Kidney (tissue), 14 donors: ENCODE results near the gene POU2F1. TPM values are rescaled to one million over a fixed set of nuclear protein-coding genes. Genes with fewer than 3 reads are reported as not detected.

Experiments
- DNase-seq, 5 donors: peaks; one replicate each; pipeline ENCODE4 v3.0.0-alpha.2; 2013 to 2020
- FAIRE-seq: peaks from 2 replicates; lab custom pipeline; 2012; peaks lifted over from hg19 to GRCh38; lab: Jason Lieb, UNC
- H3K27ac ChIP-seq, 2 donors: one replicate each; pipeline ENCODE4 v1.7.0; 2013; ENCODE audit warnings: low read depth in 2 of 2, low read length in 2 of 2, inconsistent platforms in 1 of 2
- H3K27me3 ChIP-seq: one replicate; pipeline ENCODE4 v1.7.1; 2013; ENCODE audit warnings: low read length, inconsistent platforms; ENCODE audit not compliant: control insufficient read depth, insufficient read depth
- H3K36me3 ChIP-seq, 3 donors: one replicate each; pipeline versions ENCODE4 v1.7.0 to v1.7.1; 2013; ENCODE audit warnings: low read length in 3 of 3, control low read depth in 1 of 3, inconsistent platforms in 1 of 3; ENCODE audit not compliant: insufficient read depth in 3 of 3, control insufficient read depth in 2 of 3
- H3K4me1 ChIP-seq, 3 donors: one replicate each; pipeline versions ENCODE4 v1.7.0 to v1.7.1; 2013; ENCODE audit warnings: low read length in 3 of 3, inconsistent platforms in 1 of 3, low read depth in 1 of 3; ENCODE audit not compliant: control insufficient read depth in 2 of 3, insufficient read depth in 2 of 3
- H3K4me3 ChIP-seq, 3 donors: one replicate each; pipeline versions ENCODE4 v1.7.0 to v1.8.1; 2013; ENCODE audit warnings: low read length in 3 of 3, control low read depth in 1 of 3, inconsistent platforms in 1 of 3
- H3K9ac ChIP-seq, 3 donors: one replicate each; pipeline versions ENCODE4 v1.7.0 to v1.7.1; 2013; ENCODE audit warnings: low read length in 3 of 3, control low read depth in 1 of 3, inconsistent platforms in 1 of 3
- H3K9me3 ChIP-seq, 3 donors: one replicate each; pipeline versions ENCODE4 v1.7.0 to v1.7.1; 2013; ENCODE audit warnings: low read length in 3 of 3, control low read depth in 1 of 3, inconsistent platforms in 1 of 3; ENCODE audit not compliant: control insufficient read depth in 2 of 3, insufficient read depth in 1 of 3
- CTCF ChIP-seq: IDR thresholded peaks from 3 replicates; pipeline ENCODE4 v1.5.1; 2012; ENCODE audit warnings: mild to moderate bottlenecking, moderate library complexity, borderline replicate concordance; ENCODE audit not compliant: insufficient read depth; ENCODE audit errors: extremely low read depth
- intact Hi-C: fragments of 100-400 bp; cut with DNase I; formaldehyde crosslinking; loops from one replicate; pipeline ENCODE4 v1.11.1; 2022
- polyA plus RNA-seq: library from polyadenylated mRNA; stranded (reverse); fragments of 350-450 nt; fragmentation: Illumina TruSeq; extraction: RNeasy Lipid Tissue Mini Kit (QIAGEN cat#74804); gene quantifications from one replicate; pipeline ENCODE4 v1.2.3, GENCODE V29; 2014; ENCODE audit warnings: low read depth, low replicate concordance; ENCODE audit not compliant: insufficient read depth
- total RNA-seq: library from RNA; stranded (reverse); fragmentation: NEBNext Ultra II Directional; extraction: Animal tissue kit (Norgen Biotek cat#: 25700); gene quantifications from one replicate; pipeline ENCODE4 v1.2.1, GENCODE V29; 2021
- donor health status: control.
- donor health status: control.
- donor health status: control.
- donor health status: control.
- donor health status: control.
- donor health status: DM: yes; HTN: yes; CAD: no.
- donor health status: Normal renal cell carcinoma (clear cell type).

POU2F1 gene
- total and polyA plus RNA-seq, 2 donors from 2014 or later, result 1.9 to 25.2 TPM

- intact Hi-C loops, result no loop called here
- H3K36me3 ChIP-seq, result peaks cover 2 to 5% (median 4%) of the 10 kb centered on the region in 3 donors
Observed at GRCh38 chr1:167404908-167405307, 184.2 kb downstream of the POU2F1 start.

GRCh38 chr1:167408355-167408754 is 187.7 kb downstream of the POU2F1 start:
- intact Hi-C loops, result no loop called here
- no peaks in the 10 kb centered on the region for H3K4me1 ChIP-seq
- H3K9me3 ChIP-seq, result no peaks in the 10 kb centered on the region
- FAIRE-seq (no peak), DNase-seq (no peak)
- no peak overlapping the region for H3K9ac ChIP-seq
- TF ChIP-seq CTCF, result no peak
- H3K36me3 ChIP-seq, result peaks cover 2 to 12% (median 6%) of the 10 kb centered on the region in 3 donors
- H3K27ac ChIP-seq, result no peak overlapping the region
- no peak overlapping the region for H3K4me3 ChIP-seq
- H3K27me3 ChIP-seq, result no peaks in the 10 kb centered on the region

More at GRCh38 chr1:167404908-167405307, 184.2 kb downstream of the POU2F1 start:
- Histone ChIP-seq H3K4me1 (no peaks in the 10 kb centered on the region), H3K9me3 (no peaks in the 10 kb centered on the region), H3K27me3 (no peaks in the 10 kb centered on the region), H3K4me3 (no peak overlapping the region), H3K9ac (no peak overlapping the region), H3K27ac (no peak overlapping the region)
- TF ChIP-seq CTCF, result no peak
- no peak for FAIRE-seq
- no peak for DNase-seq

- FAIRE-seq (no peak), DNase-seq (no peak)
- no peaks in the 10 kb centered on the region for H3K27me3 ChIP-seq
- no peak overlapping the region for H3K27ac ChIP-seq
- no peaks in the 10 kb centered on the region for H3K4me1 ChIP-seq
- H3K9me3 ChIP-seq, result no peaks in the 10 kb centered on the region
- no peak overlapping the region for H3K4me3 ChIP-seq
- no peak for TF ChIP-seq CTCF
- H3K9ac ChIP-seq, result no peak overlapping the region
- intact Hi-C loops, result no loop called here
- peaks cover 2 to 12% (median 6%) of the 10 kb centered on the region in 3 donors for H3K36me3 ChIP-seq
Observed at GRCh38 chr1:167409183-167409582, 188.5 kb downstream of the POU2F1 start.

GRCh38 chr1:167412072-167412471 is 191.4 kb downstream of the POU2F1 start:
- H3K9ac ChIP-seq, result no peak overlapping the region
- no peak for FAIRE-seq
- H3K27me3 ChIP-seq, result no peaks in the 10 kb centered on the region
- peaks cover 0 to 11% (median 6%) of the 10 kb centered on the region in 3 donors for H3K36me3 ChIP-seq
- H3K9me3 ChIP-seq, result no peaks in the 10 kb centered on the region
- TF ChIP-seq CTCF, result no peak
- H3K27ac ChIP-seq, result no peak overlapping the region
- intact Hi-C loops, result no loop called here
- DNase-seq, result no peak
- no peaks in the 10 kb centered on the region for H3K4me1 ChIP-seq
- no peak overlapping the region for H3K4me3 ChIP-seq
